DMS153 treated with DMSO at 0.1 percent for 48 hours (cell line): ENCODE results near the gene EIF2B2.
"Not testable (repeated sequence)": the region's sequence is repeated elsewhere in the genome, so short reads cannot be mapped to it uniquely, and the experiment has no call there.

Experiments used
- DNase-seq: peaks from one replicate; lab custom pipeline; 2025; ENCODE audit not compliant: unreplicated experiment; lab: John Stamatoyannopoulos, UW

The EIF2B2 gene

GRCh38 chr14:74988993-74989392 is 13.7 kb upstream of the EIF2B2 start:
- no peak for DNase-seq

DNA sequence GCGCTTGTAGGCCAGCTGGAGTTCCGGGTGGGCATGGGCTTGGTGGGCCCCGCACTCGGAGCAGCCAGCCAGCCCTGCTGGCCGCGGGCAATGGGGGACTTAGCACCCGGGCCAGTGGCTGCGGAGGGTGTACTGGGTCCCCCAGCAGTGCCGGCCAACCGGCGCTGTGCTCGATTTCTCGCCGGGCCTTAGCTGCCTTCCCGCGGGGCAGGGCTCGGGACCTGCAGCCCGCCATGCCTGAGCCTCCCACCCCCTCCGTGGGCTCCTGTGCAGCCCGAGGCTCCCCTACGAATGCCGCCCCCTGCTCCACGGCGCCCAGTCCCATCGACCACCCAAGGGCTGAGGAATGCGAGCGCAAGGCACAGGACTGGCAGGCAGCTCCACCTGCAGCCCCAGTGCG is 8.5 kb upstream of the EIF2B2 start:
- not testable (repeated sequence) for DNase-seq

GRCh38 chr14:74995781-74996180 is 6.9 kb upstream of the EIF2B2 start:
- DNase-seq: not testable (repeated sequence)

DNA sequence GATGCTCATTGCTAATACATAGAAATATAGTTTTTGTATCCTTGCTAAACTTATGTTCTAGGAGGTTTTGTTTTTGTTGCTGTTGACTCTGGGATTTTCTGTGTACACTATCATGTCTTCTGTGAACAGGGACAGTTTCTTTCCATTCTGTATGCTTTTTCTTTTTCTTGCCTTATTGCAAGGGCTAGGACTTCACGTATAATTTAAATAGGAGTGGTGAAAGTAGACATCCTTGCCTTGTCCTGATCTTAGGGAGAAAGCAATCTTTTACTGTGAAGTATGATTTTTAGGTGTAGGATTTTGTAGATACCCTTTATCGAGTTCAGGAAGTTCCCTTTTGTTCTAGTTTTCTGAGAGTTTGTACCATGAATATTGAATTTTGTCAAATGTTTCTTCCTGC is 1.5 kb upstream of the EIF2B2 start:
- DNase-seq: no peak

DNA sequence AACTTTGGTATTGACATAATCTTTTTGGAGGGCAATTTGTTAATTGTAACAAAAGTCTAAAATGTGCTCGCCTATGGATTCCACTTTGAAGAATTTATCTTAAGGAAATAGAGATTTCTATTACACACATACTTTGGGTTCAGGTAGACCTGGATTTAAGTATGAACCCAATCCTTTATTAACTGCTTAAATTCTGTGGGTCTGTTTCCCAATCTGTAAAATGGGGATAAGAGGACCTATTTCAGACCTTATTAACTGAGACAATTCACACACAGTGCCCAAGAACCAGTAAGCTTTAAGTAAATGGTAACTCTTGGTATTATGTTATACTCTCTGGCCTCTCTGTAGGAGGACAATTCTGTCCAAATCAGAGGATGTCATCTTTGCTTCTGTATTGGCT is 822 bp upstream of the EIF2B2 start:
- DNase-seq: no peak

DNA sequence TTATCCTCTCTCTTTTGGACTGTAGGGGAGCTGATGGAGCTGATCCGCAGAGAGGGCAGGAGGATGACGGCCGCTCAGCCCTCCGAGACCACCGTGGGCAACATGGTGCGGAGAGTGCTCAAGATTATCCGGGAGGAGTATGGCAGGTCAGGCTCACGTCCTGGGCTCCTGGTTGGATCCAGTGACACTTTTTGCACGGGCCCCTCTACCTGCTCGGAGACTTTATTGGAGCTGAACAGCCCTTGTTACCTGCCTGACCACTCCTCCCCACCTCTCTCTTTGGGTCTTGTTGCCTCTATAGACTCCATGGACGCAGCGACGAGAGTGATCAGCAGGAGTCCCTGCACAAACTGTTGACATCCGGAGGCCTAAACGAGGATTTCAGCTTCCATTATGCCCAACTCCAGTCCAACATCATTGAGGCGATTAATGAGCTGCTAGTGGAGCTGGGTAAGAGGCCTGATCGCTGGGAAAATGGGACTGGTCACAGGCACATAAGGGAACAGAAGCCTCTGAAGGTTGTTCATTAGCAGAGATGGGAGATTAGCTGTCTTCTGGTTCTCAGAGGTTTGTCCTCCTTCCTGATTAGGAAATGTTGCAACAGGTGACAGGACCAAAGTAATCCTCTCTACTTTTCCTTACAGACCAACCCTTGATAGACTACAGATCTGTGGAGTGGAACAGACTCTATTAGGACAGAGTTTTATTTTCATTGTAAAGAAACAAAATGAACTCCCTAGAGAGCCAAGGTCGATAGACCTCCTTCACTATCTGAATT is 718 bp downstream of the EIF2B2 start:
- DNase-seq: no peak

- DNase-seq: no peak
Measured at GRCh38 chr14:75005357-75005756, 2.6 kb downstream of the EIF2B2 start.

DNA sequence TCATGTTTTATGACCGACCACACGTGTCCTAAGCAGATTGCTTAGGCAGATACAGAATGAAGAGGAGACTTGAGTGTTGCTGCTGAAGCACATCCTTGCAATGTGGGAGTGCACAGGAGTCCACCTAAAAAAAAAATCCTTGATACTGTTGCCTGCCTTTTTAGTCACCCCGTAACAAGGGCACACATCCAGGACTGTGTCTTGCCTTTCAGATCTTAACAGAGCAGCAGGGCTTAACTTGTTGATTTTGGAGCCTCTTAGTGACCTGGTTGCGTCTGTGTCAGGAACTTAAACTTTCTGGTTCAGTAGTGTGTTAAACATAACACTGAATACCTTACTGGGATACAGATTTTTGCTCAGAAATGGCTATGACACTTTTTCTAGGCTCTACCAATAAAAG is 6.5 kb downstream of the EIF2B2 start:
- no peak for DNase-seq

- no peak for DNase-seq
Measured at GRCh38 chr14:75010472-75011093, 7.9 kb downstream of the EIF2B2 start.

GRCh38 chr14:75011356-75011994 is 8.8 kb downstream of the EIF2B2 start:
- DNase-seq: no peak

- DNase-seq: no peak
Measured at GRCh38 chr14:75013290-75013689, 10.6 kb downstream of the EIF2B2 start.

GRCh38 chr14:75015496-75015895 is 12.8 kb downstream of the EIF2B2 start:
- DNase-seq: no peak

GRCh38 chr14:75016815-75017214 is 14.1 kb downstream of the EIF2B2 start:
- DNase-seq: no peak

DNA sequence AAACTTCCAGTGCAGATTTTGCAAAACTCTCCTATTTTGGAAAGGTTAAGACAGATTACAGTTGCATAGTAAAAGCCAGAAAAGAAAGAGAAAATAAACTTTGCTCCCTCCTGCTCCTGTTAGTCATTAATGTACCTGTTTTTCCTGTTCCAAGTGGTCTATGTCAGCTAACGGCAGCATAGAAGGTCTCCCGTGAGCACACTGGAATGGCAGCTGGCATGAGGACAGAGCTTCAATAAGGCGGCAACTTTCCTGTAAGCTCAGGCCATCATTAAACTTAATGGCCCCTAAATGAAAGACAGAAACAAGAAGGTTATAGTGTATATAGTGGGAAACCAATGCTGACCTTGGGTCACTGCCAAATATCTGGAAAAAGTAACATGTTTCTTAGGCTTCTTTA is 16.0 kb downstream of the EIF2B2 start:
- no peak for DNase-seq

GRCh38 chr14:75022655-75023054 is 19.9 kb downstream of the EIF2B2 start:
- DNase-seq: no peak

- no peak for DNase-seq
Measured at GRCh38 chr14:75023108-75023507, 20.4 kb downstream of the EIF2B2 start.

- DNase-seq: no peak
Measured at GRCh38 chr14:75025082-75025481, 22.4 kb downstream of the EIF2B2 start.

- DNase-seq: no peak
Measured at GRCh38 chr14:75025876-75026275, 23.2 kb downstream of the EIF2B2 start.

GRCh38 chr14:75030147-75030546 is 27.4 kb downstream of the EIF2B2 start:
- no peak for DNase-seq

GRCh38 chr14:75032939-75033338 is 30.2 kb downstream of the EIF2B2 start:
- DNase-seq: no peak

DNA sequence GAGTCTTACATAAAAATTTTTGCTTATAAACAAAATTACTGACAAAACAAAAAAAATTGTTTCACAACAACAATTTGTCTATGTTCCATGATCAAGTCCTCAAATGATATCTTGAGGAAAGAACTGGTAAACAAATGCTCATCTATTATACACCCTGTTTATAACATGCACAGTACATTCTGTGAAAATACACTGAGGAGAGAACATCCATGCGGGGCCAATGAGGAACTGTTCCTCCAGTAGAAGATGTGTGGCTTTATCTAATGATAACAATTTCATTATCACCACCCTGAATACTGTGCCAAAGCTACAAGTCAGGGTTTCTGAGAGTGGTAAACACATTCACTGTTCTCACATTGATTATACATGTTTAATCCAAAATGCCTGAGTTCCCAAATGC is 37.8 kb downstream of the EIF2B2 start:
- DNase-seq: no peak

GRCh38 chr14:75040959-75041358 is 38.2 kb downstream of the EIF2B2 start:
- no peak for DNase-seq
